NOMO-1 (cell line): ENCODE results near the gene CALD1.

Experiments
- DNase-seq, 2 experiments: peaks; one replicate each; lab custom pipeline; 2025; ENCODE audit not compliant: unreplicated experiment in 2 of 2; lab: John Stamatoyannopoulos, UW

CALD1 gene

DNA sequence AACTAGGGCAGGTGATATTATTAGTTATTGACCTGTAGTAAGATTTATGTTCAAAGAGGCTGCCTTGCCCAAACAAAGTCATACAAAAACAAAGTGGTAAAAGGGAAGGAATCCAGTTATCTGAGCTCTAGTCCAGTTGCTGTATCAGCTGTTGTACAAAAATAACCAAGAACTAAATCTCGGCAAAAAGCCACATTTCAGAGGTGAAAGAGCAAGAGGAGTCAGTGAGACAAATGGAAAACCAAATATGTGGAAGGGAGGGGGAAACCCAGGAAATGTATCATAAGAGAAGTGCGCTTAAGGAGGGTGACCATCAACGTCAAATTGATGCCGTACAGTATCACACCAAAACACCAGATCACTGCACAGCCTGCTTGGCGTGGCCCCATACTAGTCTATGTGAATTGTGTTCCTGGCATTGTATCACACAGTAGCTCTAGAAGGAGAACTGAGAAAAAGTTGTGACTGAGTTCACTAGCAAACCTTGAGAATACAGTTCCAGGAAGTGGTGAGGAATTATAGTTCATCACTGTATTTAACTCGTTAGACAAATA lies 213.3 kb downstream of the CALD1 start:
- no peak for DNase-seq

DNA sequence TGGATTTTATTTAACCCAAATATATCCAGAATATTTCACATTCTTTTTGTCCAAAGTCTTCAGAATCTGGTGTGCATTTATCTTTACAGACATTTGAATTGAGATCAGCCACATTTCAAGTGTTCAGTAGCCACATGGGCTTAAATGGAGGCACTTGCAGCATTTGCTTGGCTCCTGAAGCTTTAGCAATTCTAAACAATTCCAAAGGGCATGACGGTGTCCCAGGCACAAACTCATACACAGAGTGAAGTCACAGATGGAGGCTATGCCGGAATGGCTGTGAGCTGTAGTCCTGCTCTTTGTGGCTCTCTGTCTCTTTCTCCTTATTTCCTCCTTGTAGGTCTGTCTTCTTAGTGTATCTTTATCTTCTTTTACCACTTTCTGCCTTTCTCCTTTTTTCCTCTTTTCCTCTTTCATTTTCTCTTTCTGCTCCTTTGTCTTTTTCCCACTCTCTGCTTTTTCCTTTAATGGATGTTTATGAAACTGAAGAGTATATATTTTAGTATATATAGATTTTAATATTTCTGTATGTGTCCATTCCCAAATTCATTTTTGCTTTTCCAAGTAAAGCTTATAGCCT lies 214.5 kb downstream of the CALD1 start:
- DNase-seq: no peak

DNA sequence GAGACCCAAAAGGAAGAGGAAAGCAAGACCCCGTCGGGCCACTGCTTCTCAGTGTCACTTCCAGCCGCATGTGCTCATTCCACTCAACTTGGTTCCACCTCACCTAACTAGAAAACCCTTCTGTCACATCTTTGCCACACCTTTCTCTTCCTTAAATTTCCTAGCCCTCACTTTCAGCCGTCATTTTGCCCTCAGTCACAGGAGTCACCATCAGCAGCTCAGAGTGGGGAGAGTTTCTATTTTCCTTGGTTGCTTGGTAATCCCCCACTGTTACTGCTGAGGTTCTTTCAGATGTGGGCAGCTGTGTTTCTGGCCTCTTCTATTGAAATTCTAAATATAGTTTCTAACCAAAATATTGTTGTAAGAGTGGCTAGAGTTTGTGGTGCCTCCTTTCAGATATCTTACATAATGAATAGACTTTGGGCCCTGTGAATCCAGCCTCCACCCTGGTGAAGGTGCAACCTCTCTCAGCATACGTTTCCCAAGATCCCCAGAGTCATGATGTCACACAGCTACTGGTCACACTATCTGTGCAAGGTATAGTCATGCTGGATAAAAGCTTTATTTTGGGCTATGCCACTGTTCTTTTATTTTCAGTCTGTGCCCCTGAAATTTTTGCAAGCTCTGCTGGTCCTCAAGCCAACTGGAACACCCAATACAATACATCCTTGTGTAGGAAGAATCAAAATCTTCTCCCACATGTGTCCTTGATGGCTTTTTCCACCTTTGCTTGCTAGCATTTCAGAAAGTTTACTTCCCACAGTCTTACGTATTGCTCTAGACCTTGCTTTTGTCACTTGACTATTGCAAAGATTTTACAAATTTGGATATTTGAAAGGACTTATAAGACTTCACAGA lies 216.0 kb downstream of the CALD1 start:
- no peak for DNase-seq

DNA sequence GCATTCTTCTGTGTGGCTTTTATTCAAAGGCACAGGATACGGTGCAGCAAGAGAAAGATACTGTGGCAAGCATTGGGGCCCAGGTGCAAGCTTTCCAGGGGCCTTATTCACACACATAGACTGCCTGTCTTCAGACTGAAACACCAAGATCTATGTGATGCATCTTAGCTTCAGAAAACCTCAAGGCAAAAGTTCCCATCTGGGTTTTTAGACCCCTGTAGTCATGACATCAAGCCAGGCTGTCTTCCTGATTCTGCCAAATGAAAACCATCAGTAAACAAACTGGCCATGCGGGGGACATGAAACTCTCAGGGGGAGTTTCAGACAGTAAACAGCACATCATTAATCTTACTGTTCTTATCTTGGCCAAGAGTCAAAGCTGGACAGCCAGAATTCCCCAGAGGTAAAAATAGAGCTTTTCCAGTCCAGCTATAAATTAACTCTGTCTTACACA lies 216.7 kb downstream of the CALD1 start:
- DNase-seq: no peak

DNA sequence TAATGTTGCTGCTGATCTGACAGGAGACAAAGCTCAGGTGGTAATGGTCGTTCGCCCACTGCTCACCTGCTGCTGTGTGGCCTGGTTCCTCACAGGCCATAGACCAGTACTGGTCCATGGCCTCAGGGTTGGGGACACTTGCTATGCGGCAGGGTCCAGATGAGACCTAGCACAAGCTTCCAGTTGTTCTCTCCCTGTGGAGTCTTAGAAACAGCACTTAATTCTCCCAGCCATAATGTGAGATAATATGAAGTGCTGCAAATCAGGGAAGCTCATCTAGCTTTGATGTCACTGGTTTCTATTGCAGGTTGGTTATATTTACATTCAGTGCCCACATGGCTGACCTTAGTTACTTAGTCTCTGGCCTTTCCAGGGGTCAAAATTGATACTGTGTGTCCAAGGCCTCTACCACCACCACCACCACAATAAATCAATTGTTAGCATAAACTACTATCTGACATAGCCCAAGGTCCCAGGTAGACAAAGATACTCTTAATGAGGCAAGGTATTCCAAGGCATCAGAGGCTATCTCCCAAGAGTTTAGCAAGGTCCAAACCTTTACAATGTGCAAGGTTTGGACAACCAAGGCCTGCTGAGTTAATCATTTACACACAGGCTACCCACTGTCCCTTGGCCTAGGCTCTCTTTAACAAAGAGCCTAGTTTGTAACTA lies 217.9 kb downstream of the CALD1 start:
- DNase-seq: no peak

DNA sequence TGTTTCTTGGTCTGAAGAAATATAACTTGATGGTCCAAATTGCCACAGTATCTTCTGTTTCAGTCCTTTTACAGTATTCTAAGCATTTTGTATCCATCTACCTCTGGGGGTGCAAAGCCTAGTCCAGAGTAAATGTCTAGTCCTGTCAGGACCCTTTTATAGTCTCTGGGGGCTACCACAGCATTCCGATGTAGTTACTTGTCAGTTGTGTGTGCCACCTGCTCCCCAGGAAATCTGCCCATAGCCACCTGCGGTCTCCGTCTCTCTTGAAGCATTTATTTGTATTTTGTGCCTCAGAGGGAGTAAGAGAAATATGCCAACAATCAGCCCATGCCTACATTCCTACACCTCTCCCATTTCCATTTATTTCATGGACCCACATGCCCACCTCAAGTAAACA lies 219.7 kb downstream of the CALD1 start:
- no peak for DNase-seq

DNA sequence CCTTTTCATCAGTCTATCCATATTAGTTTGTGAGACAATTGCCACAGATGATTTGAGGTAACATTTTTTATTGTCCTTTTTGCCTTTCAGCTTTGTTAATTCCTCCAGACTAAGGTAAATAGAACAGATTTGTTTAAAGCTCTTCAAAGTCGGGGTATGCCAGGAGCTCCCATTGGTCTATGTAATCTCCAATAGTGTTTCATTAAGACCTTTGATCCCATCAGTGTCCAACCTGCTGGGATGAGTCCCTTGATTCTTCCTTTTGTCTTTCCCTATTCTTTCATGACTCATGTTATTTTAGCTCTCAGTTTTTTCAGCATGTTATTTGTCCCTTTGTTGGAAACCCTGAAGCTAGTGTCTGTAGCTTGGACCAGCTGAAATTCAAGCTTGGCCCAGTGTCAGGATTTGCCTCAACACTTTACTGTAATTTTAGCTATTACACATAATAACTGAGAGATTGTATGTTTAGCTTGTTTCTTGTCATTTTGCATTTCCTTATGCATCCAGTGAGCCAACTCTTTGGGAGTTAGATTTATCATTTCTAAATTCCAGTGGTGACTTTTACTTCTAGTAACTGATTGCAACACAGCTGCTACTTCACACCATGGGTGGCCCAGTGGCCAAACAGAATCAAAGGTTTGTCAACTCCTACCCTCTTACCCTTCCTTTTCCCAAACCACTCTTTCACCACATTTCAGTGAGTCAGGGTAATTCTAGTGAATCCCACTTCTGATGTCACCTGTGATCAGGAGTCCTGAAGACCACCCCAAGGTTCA lies 222.1 kb downstream of the CALD1 start:
- DNase-seq: no peak

DNA sequence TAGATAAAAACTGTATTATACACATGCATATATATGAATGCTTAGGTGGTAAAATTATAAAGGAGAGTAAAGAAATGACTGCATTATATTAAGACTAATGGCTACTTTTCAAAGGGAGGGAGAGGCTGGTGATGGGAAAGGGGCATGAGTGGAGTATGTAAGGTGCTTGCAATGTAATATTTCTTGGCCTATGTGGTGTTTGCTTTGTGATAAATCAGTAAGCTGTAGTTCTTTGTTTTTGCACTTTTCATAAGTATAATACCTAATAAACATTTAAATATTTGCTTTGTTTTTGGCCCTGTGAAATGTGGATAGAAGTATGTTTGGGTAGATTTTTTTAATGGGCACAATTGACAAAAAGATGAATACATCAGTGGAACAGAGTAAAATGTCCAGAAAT lies 232.8 kb downstream of the CALD1 start:
- DNase-seq: no peak
